Ovary (tissue), 3 donors: ENCODE data around the gene GPR87.

Experiments used
- CTCF ChIP-seq, 3 donors: fragments of 450-650 bp in 2 of 3; fragments of 200-600 bp in 1 of 3; IDR thresholded peaks; one replicate each; pipeline versions ENCODE4 v1.5.1 to v1.8.0; 2016 to 2022; ENCODE audit warnings: antibody characterized with exemption in 3 of 3, mild to moderate bottlenecking in 1 of 3
- EP300 ChIP-seq: sonication (generic); formaldehyde crosslinking; IDR thresholded peaks from one replicate; pipeline ENCODE4 v1.6.1; 2017; ENCODE audit warnings: antibody characterized with exemption
- POLR2A ChIP-seq: fragments of 450-650 bp; IDR thresholded peaks from one replicate; pipeline ENCODE4 v1.6.1; 2017; ENCODE audit warnings: antibody characterized with exemption, mild to moderate bottlenecking, moderate library complexity
- donor health status: DM: no; HTN: no; CAD: no.

- TF ChIP-seq CTCF (IDR thresholded peaks at IDR 0.05), result no peak
- no peak for TF ChIP-seq POLR2A
- TF ChIP-seq EP300, result no peak
Observed at GRCh38 chr3:151306168-151306810, 10.3 kb downstream of the GPR87 start.
